Measurements from ENCODE around the gene TPD52L1.
"Not testable (repeated sequence)": the region's sequence is repeated elsewhere in the genome, so short reads cannot be mapped to it uniquely, and the experiment has no call there.

The TPD52L1 gene

DNA sequence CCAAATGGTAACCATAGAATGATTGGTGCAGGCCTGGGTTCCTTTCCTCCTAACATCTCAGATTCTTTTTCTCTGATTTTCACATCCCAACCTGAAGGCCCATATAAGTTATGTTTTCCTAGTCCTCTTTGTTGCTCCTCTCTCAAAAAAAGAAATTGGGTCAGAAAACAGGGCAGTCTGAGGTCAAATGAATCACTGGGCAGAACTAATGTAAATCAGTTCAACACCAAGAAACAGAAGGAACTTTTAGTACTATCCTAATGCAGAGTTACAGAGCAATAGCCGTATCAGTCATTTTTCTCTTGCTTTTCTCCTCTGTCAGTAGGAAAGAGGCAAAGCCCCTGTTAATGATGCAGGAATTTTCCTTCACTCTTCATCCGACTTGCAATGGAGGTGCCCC lies 11.0 kb upstream of the TPD52L1 start:
- DNase-seq (ENCODE audit: low spot score), result peak; percentile 28

DNA sequence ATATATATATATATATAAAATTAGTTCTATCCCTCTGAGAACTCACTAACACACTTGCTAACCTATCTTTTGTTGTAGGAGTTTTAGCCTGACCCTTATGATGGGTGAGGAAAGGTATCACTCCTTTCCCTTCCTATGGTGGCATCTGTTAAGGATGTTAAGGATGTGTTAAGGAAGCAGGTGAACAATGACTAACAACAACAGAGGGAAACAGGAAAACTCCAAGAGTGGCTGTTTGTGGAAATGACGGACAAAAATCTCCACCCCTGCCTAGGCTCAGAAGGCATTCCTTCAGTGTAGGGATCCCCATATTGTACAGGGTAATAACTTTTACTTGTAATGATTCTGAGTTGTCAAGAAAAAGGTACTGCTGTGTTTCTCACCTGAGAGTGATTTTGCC lies 8.8 kb upstream of the TPD52L1 start:
- DNase-seq (ENCODE audit: low spot score), result no peak

DNA sequence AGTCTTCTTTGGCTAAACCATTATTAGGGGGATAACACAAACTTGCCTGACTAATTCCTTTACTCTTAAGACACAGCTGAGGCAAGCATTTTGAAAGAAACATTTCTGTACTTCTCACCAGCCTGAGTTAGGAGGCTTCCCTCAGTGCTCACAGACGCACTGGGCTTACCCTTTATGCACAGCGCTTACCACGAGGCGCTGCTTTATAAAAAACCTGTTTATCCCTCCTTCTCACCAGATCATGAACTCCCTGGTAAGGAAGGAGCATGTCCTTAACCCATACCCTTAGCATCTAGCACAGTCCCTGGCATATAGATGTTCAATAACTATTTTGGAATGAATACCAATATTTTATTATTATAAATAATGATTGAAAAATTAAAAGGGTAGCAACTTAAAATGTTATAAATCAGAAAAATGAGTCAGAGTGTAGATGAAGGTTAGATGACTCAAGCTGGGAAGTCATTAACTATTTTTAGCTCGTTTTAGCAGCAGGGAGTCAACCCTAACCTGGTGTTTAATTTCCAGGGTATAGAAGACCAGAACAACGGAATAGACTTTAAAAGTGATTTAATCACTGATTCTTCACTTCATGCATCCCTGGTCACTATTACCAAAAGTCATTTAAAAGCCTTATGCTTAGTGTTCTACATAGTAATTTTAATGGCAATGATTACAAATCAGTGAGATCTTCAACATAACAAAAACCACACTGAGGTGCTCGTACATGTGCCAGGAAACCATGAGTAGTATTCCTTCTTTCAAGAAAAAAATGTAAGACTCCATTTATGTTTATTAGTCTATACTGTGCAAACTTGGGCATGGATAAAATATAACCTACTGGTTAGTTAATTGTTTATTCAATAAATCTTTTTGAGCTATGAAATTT lies 4.1 kb upstream of the TPD52L1 start:
- peak; percentile 50 for DNase-seq (ENCODE audit: low spot score)

DNA sequence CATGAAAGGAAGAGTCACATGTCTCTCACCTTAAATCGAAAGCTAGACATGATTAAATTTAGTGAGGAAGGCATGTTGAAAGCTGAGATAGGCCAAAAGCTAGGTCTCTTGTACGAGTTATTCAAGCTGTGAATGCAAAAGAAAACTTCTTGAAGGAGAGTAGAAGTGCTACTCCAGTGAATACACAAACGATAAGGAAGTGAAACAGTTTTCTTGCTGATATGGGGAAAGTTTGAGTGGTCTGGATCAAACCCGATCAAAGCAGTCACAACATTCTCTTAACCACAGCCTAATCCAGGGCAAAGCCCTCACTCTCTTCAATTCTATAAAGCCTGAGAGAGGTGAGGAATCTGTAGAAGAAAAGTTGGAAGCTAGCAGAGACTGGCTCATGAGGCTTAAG lies 1.9 kb upstream of the TPD52L1 start:
- DNase-seq (ENCODE audit: low spot score), result no peak

DNA sequence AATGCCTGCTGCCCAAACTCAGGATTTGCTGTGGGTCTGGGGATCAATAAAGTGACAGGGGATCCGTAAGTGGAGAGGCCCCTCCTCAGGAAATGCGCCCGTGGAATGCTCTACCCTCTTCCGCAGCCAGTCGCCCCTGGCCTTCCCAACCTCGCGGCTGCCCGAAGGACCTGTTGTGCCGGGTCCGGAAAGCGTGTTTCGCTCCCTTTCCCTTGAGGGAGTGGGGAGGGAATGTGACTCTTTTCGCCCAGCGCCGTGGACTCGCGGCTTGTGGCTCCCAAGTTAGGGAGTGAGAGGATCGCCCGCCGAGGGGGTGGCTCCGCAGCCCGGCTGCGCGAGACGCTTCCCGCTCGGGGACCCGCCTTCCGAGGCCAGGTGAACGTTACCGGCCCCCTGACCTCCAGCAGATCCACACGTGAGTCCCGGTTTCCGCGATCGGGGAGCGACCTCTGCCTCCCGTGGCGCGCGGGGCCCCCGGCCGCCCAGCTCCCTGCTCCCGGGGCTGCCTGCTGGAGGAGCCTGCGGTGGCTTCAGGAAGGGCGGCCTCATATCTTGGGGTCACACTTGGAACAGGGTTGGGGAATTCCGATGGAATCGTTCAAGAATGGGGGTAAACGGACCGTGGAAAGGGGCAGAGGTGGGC lies 666 bp downstream of the TPD52L1 start:
- peak; percentile 52 for DNase-seq (ENCODE audit: low spot score)

DNA sequence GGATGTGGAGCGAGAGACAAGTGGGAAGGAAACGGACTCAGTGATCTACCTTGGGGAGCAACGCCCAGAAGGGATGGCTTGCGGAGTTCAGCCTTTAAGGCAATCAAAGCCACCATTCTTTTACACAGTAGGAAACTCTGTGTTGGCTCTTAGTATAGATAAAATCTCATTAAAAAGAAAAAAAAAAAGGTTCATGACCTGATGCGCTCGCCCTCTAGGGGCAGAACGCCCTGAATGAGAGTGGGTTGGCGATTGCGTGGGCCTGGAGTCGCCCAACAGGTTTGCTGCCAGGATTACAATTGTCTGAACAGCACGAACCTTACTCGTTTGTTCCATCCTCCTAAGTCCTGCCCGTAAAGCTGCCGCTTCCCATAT lies 1.2 kb downstream of the TPD52L1 start:
- no peak for DNase-seq (ENCODE audit: low spot score)

DNA sequence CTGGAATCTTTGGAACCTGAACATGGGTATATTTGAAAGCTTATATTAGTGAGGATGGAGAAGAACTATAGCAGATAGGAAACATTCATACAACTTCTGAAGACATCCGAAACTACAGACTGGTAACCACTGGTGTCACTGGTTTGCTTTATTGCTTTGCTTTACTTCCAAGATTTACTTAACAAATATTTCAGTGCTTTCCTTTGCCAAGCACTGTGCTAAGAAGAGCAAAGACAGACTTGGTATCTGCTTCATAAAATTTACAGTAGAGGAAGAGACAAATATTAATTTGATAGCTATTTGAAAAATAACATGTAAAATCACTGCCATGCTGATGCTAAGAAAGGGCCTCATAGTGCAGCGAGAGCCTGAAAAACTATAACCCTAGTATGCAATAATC lies 1.8 kb downstream of the TPD52L1 start:
- no peak for DNase-seq (ENCODE audit: low spot score)

DNA sequence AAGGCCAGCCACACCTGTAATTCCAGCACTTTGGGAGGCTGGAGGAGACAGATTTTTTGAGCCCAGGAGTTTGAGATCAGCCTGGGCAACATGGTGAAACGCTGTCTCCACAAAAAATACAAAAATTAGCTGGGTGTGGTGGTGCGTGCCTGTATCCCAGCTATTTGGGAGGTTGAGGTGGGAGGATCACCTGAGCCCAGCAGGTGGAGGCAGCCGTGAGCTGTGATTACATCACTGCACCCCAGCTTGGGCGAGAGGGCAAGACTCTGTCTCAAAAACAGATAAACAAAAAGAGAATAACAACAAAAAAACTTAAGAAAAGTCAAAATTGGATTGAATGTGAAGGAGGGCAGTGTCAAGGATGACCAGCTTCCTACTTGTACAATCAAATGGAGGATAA lies 2.9 kb downstream of the TPD52L1 start:
- DNase-seq (ENCODE audit: low spot score), result no peak

DNA sequence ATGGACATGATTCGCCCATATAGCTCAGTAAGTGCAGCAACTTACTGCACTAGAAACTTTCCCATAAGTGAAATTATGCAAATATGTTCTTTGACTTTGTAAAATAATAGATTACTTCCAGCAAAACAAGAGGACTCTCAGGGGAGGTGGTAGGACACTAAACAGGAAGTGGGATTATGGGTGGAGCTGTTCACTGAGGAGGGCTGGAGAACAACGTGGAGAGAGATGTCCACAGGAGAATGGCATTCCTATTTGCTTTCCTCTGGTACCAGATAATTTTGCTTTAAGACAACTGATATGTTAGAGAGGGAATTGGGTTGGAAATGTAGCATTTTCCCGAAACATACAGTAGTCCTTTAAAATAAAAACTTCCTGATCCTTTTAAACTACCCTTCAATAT lies 3.7 kb downstream of the TPD52L1 start:
- DNase-seq (ENCODE audit: low spot score), result no peak

DNA sequence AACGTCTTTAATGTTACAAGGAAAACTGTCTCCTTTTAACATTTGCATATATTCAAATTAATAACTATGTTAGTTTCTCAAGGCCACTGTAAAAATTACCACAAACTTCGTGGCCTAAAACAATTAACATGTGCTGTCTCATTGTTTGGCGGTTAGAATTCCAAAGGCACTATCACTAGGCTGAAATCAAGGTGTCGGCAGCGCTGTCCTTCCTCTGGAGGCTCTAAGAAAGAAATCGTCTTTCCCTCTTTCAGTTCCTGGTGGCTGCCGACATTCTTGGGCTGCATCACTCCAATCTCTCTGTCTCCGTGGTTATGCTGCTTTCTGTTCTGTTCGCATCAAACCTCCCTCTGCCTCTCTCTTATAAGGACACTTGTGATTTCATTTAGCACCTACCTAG lies 4.2 kb downstream of the TPD52L1 start:
- no peak for DNase-seq (ENCODE audit: low spot score)

DNA sequence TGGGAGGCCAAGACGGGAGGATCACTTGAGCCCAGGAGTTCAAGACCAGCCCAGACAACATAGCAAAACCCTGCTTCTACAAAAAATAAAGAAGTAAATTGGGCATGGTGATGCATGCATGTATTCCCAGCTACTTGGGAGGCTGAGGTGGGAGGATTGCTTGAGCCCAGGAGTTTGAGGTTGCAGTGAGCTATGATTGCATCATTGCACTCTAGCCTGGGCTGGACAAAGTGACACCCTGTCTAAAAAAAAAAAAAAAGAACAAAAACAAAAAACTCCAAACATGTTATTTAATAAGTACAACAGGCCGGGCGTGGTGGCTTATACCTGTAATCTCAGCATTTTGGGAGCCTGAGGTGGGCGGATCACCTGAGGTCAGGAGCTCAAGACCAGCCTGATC lies 9.8 kb downstream of the TPD52L1 start:
- DNase-seq (ENCODE audit: low spot score), result not testable (repeated sequence)

DNA sequence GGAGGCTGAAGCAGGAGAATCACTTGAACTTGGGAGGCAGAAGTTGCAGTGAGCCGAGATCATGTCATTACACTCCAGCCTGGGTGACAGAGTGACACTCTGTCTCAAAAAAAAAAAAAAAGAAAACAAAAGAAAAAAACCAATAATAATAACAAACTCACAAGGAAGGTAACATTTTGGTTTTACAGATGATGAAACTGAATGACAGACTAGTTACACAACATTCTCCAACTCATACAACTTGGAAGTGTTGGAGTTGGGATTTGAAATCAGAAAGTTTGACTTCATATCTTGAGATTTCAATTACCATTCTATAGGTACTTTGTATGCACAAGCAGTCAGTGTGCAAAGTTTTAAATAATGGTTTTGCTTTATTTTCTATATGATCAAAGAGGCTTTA lies 10.2 kb downstream of the TPD52L1 start:
- DNase-seq (ENCODE audit: low spot score), result no peak

DNA sequence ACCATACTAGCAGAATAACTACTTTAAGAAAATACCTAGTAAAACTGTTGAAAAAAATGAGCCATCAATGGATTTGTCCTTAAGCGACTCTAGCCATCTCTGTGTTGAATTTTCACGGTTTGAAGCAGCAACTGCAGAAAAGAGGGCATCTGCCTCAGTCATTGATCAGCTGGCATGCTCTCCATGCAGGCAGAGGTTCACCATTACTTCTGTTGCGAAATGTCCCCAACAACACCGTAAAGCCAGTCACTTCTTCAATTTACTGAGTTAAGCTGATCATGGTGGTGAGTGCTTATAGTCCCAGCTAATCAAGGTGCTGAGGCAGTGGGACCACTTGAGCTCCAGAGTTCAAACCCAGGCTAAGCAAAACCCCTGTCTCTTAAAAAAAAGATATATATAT lies 11.1 kb downstream of the TPD52L1 start:
- no peak for DNase-seq (ENCODE audit: low spot score)

DNA sequence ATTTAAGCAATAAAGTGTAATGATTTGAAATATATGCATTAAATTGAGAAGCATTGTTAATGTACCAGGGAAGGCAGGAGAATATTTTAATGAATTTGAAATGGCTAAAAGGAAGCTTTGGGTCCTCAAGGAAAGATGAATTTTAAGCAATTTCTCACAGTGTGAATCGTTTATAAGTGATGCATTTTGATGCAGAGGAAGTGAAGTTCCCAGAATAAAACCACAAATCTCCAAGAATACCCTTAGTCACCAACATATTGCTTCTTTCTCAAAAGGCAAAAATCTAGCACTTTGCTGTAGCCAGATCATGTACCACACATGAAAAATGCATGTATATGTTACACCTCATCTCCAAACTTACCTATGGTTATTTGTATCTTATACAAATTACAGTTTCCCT lies 11.7 kb downstream of the TPD52L1 start:
- peak; percentile 41 for DNase-seq (ENCODE audit: low spot score)

DNA sequence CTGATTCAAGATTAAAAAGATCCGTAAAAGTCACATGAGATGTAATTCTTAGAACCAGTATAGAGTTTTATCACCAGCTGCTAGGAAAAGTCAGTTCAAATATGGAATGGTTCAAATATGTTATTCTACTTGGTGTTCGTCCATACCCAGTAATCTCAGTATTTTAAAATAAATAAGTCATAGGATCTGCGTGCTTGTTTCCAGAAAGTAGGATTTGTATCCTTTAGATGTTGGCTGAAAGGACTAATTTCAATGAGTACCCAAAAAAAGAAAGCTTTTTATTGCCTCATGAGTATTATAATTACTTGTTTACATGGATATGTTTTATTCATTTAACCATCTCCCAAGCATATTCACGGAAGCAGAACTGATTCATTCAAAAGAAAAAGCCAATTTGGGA lies 12.2 kb downstream of the TPD52L1 start:
- no peak for DNase-seq (ENCODE audit: low spot score)

DNA sequence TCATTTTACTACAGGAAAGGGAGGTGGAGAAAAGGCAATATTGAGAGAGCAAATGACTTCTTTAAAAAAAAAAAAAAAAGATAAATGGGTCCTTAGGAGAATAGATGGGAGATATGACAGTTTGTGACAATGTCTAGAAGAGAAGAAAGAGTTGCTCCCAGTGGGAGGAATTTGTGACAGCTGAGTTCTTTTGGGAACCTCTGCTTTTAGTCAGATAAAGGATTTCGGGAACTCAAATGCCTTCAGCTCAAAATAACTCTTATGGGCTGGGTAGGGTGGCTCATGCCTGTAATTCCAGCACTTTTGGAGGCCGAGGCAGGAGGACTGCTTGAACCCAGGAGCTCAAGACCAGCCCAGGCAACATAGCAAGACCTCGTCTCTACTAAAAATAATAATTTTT lies 13.1 kb downstream of the TPD52L1 start:
- DNase-seq (ENCODE audit: low spot score), result no peak

DNA sequence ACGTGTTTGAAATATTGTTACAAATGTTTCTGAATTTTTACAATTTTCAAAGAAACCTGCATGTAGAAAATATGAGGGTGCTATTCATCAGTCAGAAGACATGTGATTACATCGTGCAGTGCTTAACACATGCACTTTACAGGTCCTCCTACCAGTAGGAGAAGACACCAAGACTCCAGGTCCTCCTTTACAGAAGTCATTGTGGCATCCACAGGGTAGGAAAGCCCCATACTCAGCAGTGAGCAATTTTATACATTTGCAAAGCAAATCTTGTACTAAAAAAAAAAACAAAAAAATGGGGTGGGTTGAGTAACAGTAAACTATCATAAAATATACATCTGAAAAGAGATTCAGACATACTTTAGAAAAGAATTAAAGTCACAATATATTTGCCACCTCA lies 14.0 kb downstream of the TPD52L1 start:
- DNase-seq (ENCODE audit: low spot score), result no peak

DNA sequence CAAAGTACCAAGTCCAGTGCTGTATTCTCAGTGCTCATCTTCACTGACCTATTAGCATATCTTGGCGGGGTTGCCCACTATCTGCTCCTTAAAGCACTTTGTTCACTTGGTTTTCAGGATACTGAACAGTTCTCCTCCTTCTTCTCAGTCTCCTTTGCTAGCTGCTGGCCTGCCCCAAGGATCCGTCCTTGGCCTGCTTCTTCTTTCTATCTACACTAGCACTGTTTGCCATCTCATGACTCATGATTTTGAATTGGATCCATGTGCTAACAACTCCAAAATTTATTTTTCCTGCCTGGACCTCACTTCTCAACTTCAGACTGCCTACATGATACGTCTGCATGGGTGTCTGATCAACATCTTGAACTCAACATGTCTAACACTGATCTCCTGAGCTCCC lies 15.5 kb downstream of the TPD52L1 start:
- DNase-seq (ENCODE audit: low spot score), result peak; percentile 53

DNA sequence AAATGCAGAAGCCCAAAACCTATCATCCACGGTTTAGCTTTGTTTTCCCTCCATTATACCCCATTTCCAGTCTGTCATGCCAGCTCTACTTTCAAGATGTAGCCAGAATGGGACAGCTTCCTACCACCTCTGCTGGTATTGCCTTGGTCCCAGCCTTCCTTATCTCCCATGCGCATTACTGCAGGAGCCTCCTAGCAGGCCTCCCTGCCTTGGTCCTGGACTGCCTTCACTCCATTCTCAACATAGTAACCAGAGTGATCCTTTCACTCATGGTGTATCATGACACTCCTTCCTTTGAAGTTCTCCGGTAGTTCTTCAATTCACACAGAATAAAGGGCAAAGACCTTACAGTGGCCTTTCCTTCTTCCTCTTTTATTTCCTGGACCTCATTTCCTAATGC lies 15.9 kb downstream of the TPD52L1 start:
- DNase-seq (ENCODE audit: low spot score), result no peak

DNA sequence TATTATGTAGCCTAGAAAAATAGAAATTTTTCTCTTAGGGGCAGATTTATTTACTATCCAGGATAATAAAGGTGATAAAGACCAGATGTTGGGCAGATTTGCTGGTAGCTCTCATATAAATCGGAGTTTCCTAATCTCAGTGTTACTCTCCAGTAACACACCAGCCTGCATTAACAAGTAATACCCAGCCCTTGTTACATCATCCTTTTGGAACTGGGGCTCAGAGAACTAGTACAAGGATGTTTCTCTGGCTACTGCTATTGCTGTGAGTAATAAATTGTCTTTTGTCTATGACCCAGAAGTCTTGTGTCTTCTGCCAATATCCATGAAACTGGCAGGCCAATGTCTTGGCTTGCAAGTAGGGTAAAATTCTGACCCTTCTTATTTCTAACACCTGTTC lies 16.8 kb downstream of the TPD52L1 start:
- DNase-seq (ENCODE audit: low spot score), result peak; percentile 67

DNA sequence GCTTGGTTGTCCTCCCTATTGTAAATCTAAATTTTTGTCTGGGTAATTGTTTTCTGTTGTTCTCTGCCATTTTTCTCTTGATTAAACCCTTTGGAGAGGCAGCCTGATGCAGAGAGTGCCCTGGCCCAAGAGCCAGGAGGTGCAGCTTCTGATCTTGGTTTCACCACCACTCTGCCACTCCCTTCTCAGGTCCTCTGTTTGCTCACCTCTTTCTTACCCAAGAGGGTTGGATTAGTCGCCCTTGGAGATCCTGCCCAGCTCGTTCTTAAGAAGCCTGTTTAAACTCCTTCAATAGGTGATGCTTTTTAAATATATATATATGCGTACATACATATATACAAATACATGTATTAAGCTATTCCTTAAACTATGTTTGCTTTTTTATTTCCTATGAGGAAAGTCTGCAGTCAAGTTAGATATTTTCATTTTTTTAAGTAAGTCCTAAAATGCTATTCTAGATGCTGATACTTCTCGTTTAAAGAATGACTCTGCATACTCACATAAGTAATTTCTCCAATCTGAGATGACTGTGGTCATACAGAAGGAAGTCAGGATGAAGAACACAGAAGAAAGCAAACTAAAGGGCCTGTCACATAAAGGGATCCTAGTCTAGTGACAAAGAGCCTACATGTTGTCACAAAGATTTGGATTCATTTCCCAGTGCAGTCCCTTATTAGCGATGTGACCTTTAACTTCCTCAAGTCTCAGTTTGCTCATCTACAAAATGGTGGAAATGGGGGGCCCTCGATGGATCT lies 19.9 kb downstream of the TPD52L1 start:
- no peak for DNase-seq (ENCODE audit: low spot score)

DNA sequence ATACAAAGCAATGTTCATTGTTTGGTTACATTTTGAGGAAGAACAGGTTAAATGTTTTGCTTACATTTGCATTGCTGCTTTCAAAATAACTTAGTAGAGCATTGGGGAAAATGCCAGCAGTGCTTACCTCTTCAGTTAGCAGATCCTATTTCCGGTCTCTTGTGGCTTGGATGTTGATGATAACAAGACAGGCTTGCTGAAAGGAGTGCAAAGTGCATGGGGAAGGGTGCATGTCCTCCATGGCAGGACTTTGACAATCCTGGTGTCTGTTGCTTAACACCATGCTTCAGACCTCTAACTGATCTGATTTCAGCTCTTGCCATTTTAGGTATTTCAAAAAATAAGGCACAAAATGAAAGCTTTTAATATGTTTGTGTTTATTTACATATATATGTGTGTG lies 21.1 kb downstream of the TPD52L1 start:
- DNase-seq (ENCODE audit: low spot score), result no peak

DNA sequence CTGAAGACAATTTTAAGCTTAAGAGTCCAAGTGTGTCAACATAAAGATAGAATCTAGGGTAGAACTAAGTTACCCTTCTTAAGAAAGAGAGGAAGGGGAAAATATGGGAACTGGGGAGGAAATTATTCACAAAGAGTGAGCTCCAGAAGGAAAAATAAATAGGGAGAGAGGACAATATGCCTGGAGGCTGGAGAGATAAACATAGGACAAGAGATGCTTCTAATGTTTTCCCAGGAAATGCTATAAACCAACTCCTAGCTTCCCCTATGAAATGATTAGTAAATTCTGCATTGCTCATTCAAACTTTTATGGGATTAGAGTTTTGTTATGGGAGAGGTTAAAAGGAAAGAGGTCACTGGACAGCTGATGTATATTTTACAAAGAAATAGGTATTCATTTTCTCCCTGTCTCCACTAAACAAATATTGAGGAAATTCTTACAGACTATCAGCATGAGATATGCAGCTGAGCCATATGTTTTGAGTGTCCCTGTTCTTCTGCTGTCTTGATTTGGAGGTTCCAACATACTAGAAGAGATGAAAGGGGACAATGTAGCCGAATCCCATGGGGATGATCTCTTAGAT lies 22.0 kb downstream of the TPD52L1 start:
- DNase-seq (ENCODE audit: low spot score), result no peak

Measured in GM03348 (cell line).